SK-N-SH (cell line): Measurements from ENCODE around the gene PRPF18.

ENCODE experiments used
- JUND ChIP-seq: IDR thresholded peaks from 2 replicates; pipeline ENCODE4 v1.4.0; 2012
- NFIC ChIP-seq: IDR thresholded peaks from 2 replicates; pipeline ENCODE4 v1.4.0; 2012; ENCODE audit warnings: borderline replicate concordance

DNA sequence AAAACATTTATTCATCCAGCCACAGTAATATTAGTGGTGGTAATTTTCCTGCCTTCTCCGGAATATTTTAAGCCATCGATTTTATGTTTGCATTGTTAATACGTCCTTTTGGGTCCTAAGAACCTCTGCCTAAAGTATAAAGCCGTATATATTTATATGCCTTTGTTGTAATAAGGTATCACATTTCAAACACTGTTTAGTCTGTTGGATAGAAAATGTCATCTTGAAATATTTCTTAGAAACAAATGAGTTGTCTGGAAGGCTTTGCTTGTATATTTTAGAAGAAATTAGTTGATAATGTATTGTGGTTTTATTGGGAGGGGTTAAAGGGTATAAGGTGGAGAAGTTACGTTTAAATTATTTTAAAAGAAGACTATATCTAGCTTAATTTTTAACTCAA, 11.1 kb downstream of the PRPF18 start:
- TF ChIP-seq NFIC (no peak), JUND (no peak)
